Measurements from ENCODE around the gene PRIMA1.

PRIMA1 gene

DNA sequence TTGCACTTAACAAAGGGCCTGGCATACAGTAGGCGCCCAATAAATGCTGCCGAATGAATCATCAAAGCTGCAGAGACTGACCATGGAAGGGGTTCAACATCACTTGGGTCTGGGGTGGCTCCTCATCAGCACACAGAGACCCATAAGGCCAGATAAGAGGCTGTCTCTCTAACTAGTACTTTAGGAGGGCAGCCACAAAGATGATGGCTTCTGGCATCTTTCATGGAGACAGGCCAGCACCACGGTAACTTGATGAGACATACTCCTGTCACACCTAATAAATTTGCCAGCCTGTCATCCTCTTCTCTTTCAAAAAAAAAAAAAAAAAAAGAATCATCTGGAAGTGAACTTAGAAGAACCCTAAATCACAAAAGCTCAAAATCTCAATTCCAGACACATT, 3.4 kb downstream of the PRIMA1 start:
- peaks cover 22% of the 10 kb centered on the region for H3K27me3 Mint-ChIP-seq
- H3K4me1 Mint-ChIP-seq: no peaks in the 10 kb centered on the region
- H3K27ac Mint-ChIP-seq: no peak overlapping the region
- no peaks in the 10 kb centered on the region for H3K36me3 Mint-ChIP-seq
- no peaks in the 10 kb centered on the region for H3K9me3 Mint-ChIP-seq
- no peak overlapping the region for H3K4me3 Mint-ChIP-seq

DNA sequence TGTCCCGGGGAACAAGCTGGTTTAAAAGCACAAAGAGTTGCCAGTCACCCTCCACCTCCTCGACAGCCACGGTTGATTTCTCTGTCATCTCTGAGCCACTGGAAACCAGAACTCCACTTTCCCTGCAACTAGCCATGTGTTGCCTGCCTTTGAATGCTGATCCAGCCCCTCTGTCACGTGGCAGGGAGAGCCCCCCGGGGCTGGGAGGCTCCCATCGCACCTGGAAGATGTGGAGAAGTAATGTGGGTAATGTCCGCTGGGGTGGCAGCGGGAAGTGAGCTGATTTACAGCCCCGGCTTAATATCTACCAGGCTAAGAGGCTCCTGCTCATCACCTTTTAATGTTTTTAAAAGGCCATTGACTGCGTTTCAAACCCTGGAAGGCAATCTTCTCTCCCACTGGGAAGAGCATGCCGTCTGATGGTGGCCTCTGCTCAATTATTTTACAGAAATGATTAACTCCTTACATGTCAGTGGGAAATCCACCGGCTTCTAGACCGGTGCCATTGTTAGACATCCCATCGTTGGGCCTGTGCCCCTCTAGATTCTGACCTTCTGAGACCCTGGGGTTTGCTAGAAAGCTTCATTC, 7.4 kb downstream of the PRIMA1 start:
- Mint-ChIP-seq H3K4me3 (no peak overlapping the region), H3K4me1 (no peaks in the 10 kb centered on the region), H3K27me3 (peaks cover 7% of the 10 kb centered on the region), H3K9me3 (no peaks in the 10 kb centered on the region), H3K36me3 (no peaks in the 10 kb centered on the region), H3K27ac (no peak overlapping the region)

DNA sequence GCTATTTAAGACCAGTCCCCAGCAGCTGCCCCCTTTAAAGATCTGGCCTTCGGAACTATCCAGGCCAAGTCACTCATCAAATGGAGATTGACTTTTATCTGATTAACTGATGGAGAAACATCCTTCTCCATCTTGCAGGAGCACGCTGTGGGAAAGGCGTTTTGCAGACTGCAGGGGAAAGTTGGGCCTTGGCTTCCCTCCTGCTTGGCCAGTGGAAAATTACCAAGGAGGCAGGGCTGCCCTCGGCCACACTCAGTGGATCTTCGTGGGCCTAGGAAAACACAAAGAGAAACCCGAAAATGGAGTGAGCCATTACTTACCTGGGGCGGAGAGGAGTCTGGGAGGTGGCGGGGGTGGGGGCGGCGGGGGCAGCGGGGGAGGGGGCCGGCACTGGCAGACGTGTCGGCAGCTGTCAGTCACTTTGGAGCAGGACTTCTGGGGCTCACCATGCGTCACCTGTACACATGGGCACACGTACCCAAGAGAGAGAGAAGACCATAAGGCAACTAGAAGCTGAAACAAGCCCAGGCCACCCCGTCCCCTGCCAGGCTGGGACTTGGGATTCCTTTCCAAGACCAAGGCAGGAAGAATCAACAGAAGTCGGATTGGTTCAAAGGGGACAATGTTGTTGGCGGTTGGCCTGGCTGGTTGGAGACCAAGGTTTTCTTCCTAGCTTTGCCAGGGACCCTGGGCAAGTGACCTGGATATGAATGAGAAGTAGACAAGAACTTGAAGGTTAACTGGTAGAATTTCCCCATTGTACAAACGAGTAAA, 9.2 kb downstream of the PRIMA1 start:
- Mint-ChIP-seq H3K27ac (no peak overlapping the region), H3K4me1 (no peaks in the 10 kb centered on the region), H3K9me3 (no peaks in the 10 kb centered on the region), H3K4me3 (no peak overlapping the region), H3K36me3 (no peaks in the 10 kb centered on the region), H3K27me3 (peaks cover 4% of the 10 kb centered on the region)

DNA sequence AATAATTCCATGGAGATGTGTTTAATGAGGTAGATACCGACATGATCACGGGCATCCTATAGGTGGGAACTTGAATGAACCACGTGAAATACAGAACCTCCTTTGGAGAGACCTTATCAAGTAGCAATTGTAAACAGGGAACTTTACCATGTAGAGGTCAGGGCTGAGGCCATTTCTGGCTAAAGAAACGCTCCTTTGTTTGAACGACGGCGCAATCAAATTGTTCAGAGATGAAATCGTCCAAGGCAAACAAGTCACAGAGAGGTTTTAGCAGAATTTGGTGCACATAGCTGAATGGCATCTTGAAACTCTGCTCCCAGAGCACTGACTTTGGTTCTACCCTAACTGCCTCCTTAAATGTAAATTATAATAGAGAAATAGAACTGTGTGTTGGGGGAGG, 9.8 kb downstream of the PRIMA1 start:
- Mint-ChIP-seq H3K27ac (no peak overlapping the region), H3K4me3 (no peak overlapping the region), H3K9me3 (no peaks in the 10 kb centered on the region), H3K36me3 (no peaks in the 10 kb centered on the region), H3K27me3 (peaks cover 4% of the 10 kb centered on the region), H3K4me1 (no peaks in the 10 kb centered on the region)

DNA sequence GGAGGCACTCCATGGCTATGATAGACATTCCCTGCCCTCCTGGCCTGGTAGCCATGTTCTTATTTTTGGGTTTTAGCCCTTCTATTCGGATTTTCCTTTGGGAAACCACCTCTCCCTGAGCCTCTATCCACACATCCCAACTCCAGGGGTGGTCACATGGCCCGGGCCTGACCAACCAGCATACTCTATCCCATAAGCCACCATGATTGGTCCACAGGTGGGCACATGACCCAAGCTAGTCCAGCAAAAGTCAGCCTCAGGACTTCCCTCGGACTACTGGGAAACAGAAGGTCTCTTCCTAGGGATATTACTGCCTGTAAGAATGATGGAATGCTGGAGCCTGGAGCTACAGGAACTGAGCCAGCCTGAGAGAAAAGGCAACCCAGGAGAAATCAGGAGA, 12.5 kb downstream of the PRIMA1 start:
- no peaks in the 10 kb centered on the region for H3K36me3 Mint-ChIP-seq
- H3K9me3 Mint-ChIP-seq: no peaks in the 10 kb centered on the region
- peaks cover 3% of the 10 kb centered on the region for H3K27me3 Mint-ChIP-seq
- no peak overlapping the region for H3K27ac Mint-ChIP-seq
- no peak overlapping the region for H3K4me3 Mint-ChIP-seq
- no peaks in the 10 kb centered on the region for H3K4me1 Mint-ChIP-seq

DNA sequence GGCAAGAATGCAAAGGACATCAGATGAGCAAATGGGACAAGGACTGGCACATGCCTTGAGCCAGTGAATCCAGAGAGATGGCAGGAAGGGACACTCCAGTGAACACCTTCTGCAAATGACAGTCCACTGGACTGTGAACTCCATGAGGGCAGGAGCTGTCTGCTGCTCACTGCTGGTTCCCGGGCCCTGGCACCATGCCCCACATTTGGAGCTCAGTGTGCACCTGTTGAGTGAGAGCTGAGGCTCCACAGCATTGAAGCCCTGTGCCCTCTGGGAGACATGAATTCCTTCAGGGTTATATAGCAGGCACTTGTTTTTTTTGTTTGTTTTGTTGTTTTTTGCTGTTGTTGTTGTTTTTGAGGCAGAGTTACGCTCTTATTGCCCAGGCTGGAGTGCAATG, 13.1 kb downstream of the PRIMA1 start:
- Mint-ChIP-seq H3K9me3 (no peaks in the 10 kb centered on the region), H3K4me1 (no peaks in the 10 kb centered on the region), H3K36me3 (no peaks in the 10 kb centered on the region), H3K27ac (no peak overlapping the region), H3K27me3 (peaks cover 3% of the 10 kb centered on the region), H3K4me3 (no peak overlapping the region)

DNA sequence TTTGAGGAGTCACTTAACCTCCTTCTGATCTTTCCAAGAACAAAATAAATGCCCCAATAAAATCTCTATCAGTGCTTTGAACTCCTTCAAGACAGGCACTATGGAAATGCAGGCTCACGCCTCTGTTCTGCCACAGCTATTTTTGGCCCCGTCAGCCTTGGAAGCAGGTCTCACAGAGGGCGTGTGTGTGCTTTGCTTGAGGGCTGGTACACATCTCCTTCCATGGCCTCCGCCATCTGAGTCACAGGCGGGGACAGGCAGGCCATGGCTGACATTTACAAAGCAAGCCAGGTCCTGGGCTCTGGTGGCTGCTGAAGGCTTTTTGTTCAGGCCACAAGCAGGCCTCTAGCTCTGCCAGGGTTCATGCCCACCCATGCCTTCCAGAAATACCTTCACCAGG, 16.0 kb downstream of the PRIMA1 start:
- no peak overlapping the region for H3K27ac Mint-ChIP-seq
- no peak overlapping the region for H3K4me3 Mint-ChIP-seq
- H3K9me3 Mint-ChIP-seq: no peaks in the 10 kb centered on the region
- H3K36me3 Mint-ChIP-seq: no peaks in the 10 kb centered on the region
- no peaks in the 10 kb centered on the region for H3K4me1 Mint-ChIP-seq
- H3K27me3 Mint-ChIP-seq: peaks cover 3% of the 10 kb centered on the region

DNA sequence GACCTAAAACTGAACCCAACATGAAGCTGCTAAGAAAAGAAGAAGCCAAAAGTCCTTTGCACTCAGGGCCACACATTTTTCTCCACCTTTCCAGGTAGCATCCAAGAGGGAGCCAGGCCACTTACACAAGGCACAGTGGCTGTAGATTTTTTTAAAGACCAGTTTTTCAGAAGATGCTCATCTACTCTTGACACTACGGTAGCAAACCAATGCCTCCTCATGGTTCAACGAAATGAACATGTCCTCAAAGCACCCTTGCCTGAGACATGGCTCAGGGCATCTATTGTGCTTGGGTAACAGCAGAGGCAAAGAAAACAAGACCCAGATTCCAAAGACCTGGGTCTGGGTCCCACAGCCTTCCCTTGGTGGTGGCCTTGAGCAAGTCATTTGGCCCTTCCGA, 22.3 kb downstream of the PRIMA1 start:
- Mint-ChIP-seq H3K4me3 (no peak overlapping the region), H3K27ac (no peak overlapping the region), H3K27me3 (peaks cover 5% of the 10 kb centered on the region)

DNA sequence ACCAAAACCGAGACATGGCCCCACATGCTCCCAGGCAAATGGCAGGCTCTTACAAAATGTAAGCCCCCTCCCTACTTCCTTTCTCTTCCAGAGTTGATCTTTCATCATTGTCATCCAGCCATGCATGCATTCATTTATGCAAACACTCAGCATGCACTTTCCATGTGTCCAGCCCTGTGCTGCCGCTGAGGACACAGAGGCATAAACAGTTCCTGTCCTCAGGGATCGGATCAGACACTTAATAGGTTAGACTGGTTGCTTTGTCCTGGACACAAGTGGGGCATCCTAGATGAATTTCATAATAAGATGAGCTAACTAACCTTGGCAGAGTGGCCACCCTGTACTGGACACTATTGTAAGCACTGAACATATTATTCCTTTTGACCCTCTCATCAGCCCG, 23.1 kb downstream of the PRIMA1 start:
- Mint-ChIP-seq H3K27ac (no peak overlapping the region), H3K4me1 (no peaks in the 10 kb centered on the region), H3K36me3 (no peaks in the 10 kb centered on the region), H3K9me3 (no peaks in the 10 kb centered on the region), H3K4me3 (no peak overlapping the region), H3K27me3 (peaks cover 5% of the 10 kb centered on the region)

More for the DNA sequence above, 22.3 kb downstream of the PRIMA1 start:
- Mint-ChIP-seq H3K9me3 (no peaks in the 10 kb centered on the region), H3K36me3 (no peaks in the 10 kb centered on the region), H3K4me1 (no peaks in the 10 kb centered on the region)

DNA sequence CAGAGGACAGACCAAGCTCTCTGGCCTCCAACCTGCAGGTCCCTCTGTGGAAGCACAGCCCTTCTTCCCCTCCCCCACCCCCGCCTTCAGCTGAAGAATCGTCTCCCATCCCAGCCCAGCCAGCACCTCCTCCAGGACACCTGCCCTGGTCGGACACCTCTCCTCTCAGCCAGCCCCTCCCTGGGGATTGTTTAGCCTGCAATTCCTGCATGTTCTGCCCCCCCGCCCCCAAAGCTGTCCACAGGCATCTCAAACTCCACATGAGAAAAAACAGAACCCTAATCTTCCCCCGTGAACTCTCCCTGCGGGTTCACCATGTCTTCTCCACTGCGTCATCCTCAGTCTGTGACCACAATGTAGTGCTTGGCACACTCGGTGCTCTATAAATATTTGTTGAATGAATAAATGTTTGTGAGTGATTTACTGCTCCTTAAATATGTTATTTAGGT, 24.1 kb downstream of the PRIMA1 start:
- Mint-ChIP-seq H3K9me3 (no peaks in the 10 kb centered on the region), H3K4me1 (no peaks in the 10 kb centered on the region), H3K4me3 (no peak overlapping the region), H3K27ac (no peak overlapping the region), H3K27me3 (peaks cover 5% of the 10 kb centered on the region), H3K36me3 (no peaks in the 10 kb centered on the region)

DNA sequence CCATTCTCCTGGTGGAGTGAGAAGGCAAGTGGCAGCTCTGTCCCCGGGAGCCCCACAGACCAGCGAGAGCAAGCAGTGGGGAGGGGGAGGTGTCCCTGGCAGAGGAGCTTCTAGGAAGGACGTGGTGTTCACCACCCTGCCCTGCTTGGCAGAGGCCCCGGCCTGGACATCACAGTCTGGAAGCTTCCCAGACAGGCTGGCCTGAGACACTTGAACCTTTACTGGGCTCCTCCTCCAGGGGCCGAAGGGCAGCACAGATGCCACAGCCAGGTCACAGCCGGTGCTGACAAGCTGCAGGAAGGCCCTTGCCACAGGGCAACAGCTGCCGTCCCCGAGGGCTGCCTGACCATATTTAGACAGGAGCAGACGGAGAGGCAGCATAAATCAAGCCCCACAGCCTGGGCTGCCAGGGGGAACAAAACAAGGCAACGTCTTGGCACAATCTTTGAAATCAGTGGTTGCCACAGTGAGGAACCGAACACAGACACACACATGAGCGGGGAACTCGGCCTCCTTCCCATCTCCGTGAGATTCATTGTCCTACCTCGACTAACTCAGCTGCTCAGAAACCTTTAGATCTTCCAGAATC, 28.5 kb downstream of the PRIMA1 start:
- Mint-ChIP-seq H3K4me1 (no peaks in the 10 kb centered on the region), H3K4me3 (no peak overlapping the region), H3K36me3 (no peaks in the 10 kb centered on the region), H3K9me3 (no peaks in the 10 kb centered on the region), H3K27me3 (peaks cover 4% of the 10 kb centered on the region), H3K27ac (no peak overlapping the region)

DNA sequence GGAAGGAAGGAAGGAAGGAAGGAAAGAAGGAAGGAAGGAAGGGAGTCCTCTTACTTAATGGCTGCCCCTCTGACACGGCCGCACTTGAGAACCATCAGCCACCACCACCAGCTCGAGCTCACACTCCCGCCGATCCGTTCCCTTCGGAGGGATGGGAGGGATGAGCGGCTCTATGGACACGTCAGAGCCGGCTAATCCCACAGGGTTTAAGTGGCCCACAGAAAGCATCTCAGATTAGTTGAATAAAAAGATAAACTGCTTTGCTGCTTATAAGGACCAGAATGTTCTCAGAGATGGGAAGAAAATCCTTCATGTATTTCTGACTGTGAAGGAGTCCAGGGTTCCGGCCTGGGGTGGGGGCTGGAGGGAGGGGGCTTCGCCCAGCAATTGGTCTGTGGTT, 31.1 kb downstream of the PRIMA1 start:
- no peak overlapping the region for H3K27ac Mint-ChIP-seq
- H3K9me3 Mint-ChIP-seq: no peaks in the 10 kb centered on the region
- H3K36me3 Mint-ChIP-seq: no peaks in the 10 kb centered on the region
- no peak overlapping the region for H3K4me3 Mint-ChIP-seq
- H3K27me3 Mint-ChIP-seq: no peaks in the 10 kb centered on the region
- no peaks in the 10 kb centered on the region for H3K4me1 Mint-ChIP-seq

DNA sequence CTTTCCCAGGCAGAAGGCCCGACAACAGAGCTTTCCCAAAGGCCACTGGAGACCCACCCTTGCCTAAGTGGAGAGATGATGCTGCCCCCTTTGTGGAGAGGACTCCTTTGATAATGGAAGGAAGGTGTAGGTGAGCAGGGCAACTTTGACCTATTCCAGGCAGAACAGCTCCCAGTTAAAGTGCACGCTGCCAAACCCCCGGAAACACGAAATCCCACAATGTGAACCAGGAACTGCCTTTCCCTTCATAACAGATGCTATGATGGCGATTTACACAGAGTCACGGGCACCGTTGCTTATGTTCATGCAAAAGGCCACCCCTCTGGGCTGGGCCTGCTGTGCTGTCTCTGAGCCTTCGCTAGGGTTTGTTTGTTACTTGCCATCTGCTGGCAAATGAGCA, 34.6 kb downstream of the PRIMA1 start:
- no peaks in the 10 kb centered on the region for H3K9me3 Mint-ChIP-seq
- no peaks in the 10 kb centered on the region for H3K4me1 Mint-ChIP-seq
- H3K27me3 Mint-ChIP-seq: no peaks in the 10 kb centered on the region
- no peak overlapping the region for H3K4me3 Mint-ChIP-seq
- H3K27ac Mint-ChIP-seq: no peak overlapping the region
- no peaks in the 10 kb centered on the region for H3K36me3 Mint-ChIP-seq

DNA sequence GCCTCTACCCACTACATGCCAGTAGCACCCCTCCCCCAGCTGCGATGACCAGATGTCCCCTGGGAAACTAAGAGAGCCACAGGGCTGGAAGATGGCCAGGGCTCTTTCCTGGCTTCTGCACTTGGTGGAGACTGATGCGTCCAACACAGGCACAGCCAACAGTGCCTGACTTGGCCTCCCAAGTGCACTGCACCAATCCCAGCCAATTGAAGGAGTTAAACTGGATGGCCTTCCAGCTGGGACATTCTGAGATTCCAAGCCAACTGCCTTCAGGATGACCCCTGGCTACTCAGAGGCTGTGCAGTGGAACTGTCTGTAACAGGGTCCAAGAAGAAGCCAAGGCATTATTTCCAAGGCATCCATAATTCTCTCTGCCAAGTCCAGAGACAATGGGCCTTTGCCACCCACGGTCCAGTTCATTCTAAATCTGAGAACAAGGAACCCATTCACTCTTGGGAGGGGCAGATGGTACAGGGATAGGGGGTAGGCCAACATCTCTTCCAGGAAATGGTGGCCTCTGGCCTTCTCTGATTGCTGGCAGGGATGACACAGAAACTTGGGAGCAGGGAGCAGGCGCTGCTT, 35.2 kb downstream of the PRIMA1 start:
- Mint-ChIP-seq H3K27me3 (no peaks in the 10 kb centered on the region), H3K9me3 (no peaks in the 10 kb centered on the region), H3K4me3 (no peak overlapping the region), H3K36me3 (no peaks in the 10 kb centered on the region), H3K27ac (no peak overlapping the region), H3K4me1 (no peaks in the 10 kb centered on the region)

DNA sequence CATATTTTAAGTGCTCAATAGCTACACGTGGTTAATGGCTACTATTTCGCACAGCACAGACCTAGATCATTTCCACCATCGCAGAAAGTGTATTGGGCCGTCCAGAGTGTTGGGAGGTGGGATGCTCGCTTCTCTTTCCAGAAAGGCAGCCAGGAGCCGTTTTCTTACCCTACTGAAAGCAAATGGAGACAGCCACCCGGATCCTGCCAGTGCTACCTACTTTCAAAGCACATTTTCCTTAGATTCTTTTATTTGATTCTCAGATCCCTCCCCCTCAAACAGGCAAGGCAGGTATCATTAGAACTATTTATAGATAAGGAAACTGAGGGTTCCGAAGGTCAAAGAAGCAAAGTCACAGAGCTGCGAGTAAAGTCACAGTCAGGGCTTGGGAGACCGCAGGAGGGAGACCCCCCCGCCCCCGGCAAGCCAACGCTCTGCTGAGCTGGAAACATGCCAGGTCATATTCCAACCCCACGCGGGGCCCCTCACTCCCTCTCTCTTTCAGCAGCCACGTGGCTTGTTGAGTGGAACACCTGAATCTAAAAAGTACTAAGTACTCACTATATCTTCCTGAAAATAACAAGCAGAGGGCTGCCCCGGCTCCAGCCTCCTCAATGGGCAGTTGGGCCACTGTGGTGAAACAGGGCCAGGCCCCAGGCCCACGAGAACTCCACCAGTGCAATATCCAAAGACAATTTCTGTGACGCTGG, 36.2 kb downstream of the PRIMA1 start:
- Mint-ChIP-seq H3K4me3 (no peak overlapping the region), H3K27me3 (no peaks in the 10 kb centered on the region), H3K4me1 (no peaks in the 10 kb centered on the region), H3K36me3 (no peaks in the 10 kb centered on the region), H3K27ac (no peak overlapping the region), H3K9me3 (no peaks in the 10 kb centered on the region)

DNA sequence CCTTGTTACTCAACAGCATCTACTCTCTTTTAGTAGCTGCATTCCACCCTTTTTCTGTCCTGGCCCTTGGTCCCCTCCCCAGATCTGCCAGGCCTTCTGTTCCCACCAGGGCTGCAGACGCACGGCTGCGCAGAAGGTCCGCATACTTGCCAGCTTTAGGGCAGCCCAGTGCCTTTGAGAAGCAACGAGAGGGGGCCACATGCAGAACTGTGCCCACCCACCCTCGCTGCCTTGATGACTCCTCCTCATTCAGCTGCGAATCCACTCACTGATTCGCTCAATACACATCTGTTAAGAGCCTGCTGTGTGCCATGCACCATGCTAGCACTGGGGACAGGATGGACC, 39.2 kb downstream of the PRIMA1 start:
- Mint-ChIP-seq H3K27me3 (peaks cover 2% of the 10 kb centered on the region), H3K27ac (no peak overlapping the region), H3K36me3 (no peaks in the 10 kb centered on the region), H3K4me1 (no peaks in the 10 kb centered on the region), H3K4me3 (no peak overlapping the region), H3K9me3 (no peaks in the 10 kb centered on the region)
